OCI-LY3 (cell line): Measurements from ENCODE around the gene VPS13D.

Source experiments
- H2AFZ ChIP-seq: fragments of 200-600, 300-600 bp; shearing (Covaris generic); 2 replicates; pipeline ENCODE4 v1.6.0; 2014; ENCODE audit warnings: antibody characterized with exemption, low read depth, low read length
- H3K27ac ChIP-seq: fragments of 200-600, 300-600 bp; sonication (generic); 2 replicates; pipeline ENCODE4 v1.5.1; 2014; ENCODE audit warnings: mild to moderate bottlenecking, low read length, moderate library complexity, mixed read lengths
- H3K27me3 ChIP-seq: fragments of 200-600, 300-600 bp; sonication (generic); 2 replicates; pipeline ENCODE4 v1.6.1; 2014; ENCODE audit warnings: low read depth, low read length, mixed read lengths
- H3K36me3 ChIP-seq: fragments of 200-600, 300-600 bp; sonication (generic); replicated peaks from 2 replicates; pipeline ENCODE3; 2014; ENCODE audit warnings: low read depth, low read length, mixed read lengths
- H3K4me1 ChIP-seq: fragments of 300-600, 200-600 bp; sonication (generic); 2 replicates; pipeline ENCODE4 v1.6.1; 2014; ENCODE audit warnings: low read length, mixed read lengths
- H3K4me2 ChIP-seq: fragments of 200-600, 300-600 bp; sonication (generic); 2 replicates; pipeline ENCODE4 v1.6.1; 2014; ENCODE audit warnings: low read length, mixed read lengths
- H3K4me3 ChIP-seq: fragments of 300-600, 200-600 bp; sonication (generic); 2 replicates; pipeline ENCODE4 v1.5.1; 2014; ENCODE audit warnings: antibody characterized with exemption, mild to moderate bottlenecking, low read length, moderate library complexity
- H3K79me2 ChIP-seq: fragments of 300-600, 200-600 bp; shearing (Covaris generic); 2 replicates; pipeline ENCODE4 v1.6.1; 2014; ENCODE audit warnings: mild to moderate bottlenecking, low read length, mixed read lengths
- H3K9ac ChIP-seq: fragments of 300-600, 200-600 bp; shearing (Covaris generic); 2 replicates; pipeline ENCODE4 v1.6.0; 2014; ENCODE audit warnings: mild to moderate bottlenecking, low read length, moderate library complexity
- H3K9me3 ChIP-seq: fragments of 200-600, 300-600 bp; shearing (Covaris generic); 2 replicates; pipeline ENCODE4 v1.6.1; 2014; ENCODE audit warnings: low read length, mixed read lengths; ENCODE audit not compliant: insufficient read depth
- H4K20me1 ChIP-seq: fragments of 200-600, 300-600 bp; sonication (generic); 2 replicates; pipeline ENCODE4 v1.6.1; 2016; ENCODE audit warnings: low read length, mixed read lengths; ENCODE audit not compliant: insufficient read depth
- EZH2phosphoT487 ChIP-seq: fragments of 200-600 bp; shearing (Covaris generic); IDR thresholded peaks from 2 replicates; pipeline ENCODE4 v1.6.1; 2018; ENCODE audit warnings: antibody characterized with exemption, mixed run types, low read depth
- TF ChIP-seq, protein P1 (sequence below): fragments of 200-600, 300-600 bp; sonication (generic); IDR thresholded peaks from 2 replicates; pipeline ENCODE4 v1.5.1; 2014; ENCODE audit warnings: antibody characterized with exemption, low read length, low read depth

VPS13D gene

DNA sequence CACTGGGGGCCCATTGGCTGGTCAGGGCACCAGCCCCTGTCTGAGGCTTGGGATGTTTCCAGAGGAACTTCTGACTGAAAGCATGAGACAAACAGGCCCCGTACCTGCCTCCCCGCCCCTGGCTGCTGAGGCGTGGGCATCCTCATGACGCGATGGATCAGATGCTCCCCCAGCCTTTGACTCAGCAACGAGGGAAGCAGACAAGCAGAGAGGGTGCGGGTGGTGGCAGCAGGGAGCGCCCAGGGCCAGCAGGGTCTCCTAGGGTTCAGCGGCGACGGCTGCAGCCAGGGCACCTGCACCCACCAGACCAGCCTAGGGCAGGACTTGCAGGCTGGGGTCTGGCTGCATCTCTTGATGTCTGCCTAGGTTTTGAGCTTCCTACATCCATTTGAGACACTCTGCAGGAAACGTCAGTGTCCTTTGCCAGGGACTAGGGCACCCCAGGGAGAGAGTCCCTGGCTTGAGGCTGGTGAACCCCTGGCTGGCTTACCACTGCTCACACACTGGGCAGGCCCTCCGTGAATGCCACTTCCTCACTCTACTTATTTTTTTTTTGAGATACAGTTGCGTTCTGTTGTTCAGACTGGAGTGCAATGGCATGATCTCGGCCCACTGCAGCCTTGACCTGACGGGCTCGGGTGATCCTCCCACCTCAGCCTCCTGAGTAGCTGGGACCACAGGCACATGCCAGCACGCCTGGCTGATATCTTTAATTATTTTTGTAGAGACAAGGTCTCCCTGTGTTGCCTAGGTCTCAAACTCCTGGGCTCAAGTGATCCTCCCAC lies 324.9 kb downstream of the VPS13D start:
- H3K4me1 ChIP-seq: no peaks in the 10 kb centered on the region
- H3K79me2 ChIP-seq: no peaks in the 10 kb centered on the region
- no peaks in the 10 kb centered on the region for H3K36me3 ChIP-seq
- no peak for TF ChIP-seq EZH2phosphoT487
- TF ChIP-seq, protein P1, sequence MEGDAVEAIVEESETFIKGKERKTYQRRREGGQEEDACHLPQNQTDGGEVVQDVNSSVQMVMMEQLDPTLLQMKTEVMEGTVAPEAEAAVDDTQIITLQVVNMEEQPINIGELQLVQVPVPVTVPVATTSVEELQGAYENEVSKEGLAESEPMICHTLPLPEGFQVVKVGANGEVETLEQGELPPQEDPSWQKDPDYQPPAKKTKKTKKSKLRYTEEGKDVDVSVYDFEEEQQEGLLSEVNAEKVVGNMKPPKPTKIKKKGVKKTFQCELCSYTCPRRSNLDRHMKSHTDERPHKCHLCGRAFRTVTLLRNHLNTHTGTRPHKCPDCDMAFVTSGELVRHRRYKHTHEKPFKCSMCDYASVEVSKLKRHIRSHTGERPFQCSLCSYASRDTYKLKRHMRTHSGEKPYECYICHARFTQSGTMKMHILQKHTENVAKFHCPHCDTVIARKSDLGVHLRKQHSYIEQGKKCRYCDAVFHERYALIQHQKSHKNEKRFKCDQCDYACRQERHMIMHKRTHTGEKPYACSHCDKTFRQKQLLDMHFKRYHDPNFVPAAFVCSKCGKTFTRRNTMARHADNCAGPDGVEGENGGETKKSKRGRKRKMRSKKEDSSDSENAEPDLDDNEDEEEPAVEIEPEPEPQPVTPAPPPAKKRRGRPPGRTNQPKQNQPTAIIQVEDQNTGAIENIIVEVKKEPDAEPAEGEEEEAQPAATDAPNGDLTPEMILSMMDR: no peak
- no peaks in the 10 kb centered on the region for H3K27me3 ChIP-seq
- H3K9ac ChIP-seq: no peak overlapping the region
- H4K20me1 ChIP-seq: no peaks in the 10 kb centered on the region
- H3K9me3 ChIP-seq: no peaks in the 10 kb centered on the region
- no peak overlapping the region for H3K4me3 ChIP-seq
- no peak overlapping the region for H3K27ac ChIP-seq
- no peak overlapping the region for H3K4me2 ChIP-seq
- no peak overlapping the region for H2AFZ ChIP-seq

DNA sequence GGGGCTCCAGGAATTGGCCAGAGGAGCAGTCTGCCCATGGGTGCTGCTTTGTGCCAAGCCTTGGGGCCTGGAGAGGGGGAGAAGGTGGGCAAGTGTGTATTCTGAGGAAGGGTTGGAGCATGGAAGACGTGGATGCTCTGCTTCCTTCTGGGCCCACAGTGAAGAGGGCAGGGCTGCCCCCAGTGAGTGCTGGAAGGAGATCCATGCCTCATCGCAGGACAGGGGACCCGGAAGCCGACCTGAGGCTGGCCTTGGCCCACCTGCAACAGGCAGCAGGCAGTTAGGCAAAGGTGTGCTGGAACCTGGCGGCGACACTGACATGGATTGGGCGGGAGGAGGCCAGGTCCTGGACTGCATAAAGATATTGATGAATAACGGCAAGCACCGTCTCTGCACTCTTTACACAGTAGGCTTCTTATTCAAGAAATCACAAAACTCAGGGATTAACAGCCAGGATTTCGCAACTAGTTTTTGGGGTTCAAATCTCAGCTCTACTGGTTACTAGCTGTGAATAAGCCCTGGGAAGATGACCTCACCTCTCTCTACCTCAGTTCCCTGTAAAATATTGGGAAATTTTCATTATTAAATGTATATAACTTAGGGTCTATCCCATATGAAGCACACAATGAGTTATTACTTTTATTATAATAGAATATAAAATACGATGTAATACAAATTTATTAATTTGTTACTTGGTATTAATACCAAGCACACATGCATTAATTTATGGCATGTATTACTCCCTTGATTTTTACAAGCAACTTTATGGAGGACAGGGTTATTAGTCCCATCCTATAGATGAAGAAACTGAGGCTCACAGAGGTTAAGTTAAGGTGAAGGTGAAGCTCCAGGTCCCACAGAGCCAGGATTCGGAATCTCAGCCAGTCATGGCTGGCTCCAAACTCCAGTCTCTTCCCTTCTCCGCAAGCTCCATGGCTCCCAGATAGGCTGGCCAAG lies 325.9 kb downstream of the VPS13D start:
- Histone ChIP-seq H3K9me3 (no peaks in the 10 kb centered on the region), H4K20me1 (no peaks in the 10 kb centered on the region), H3K4me3 (no peak overlapping the region), H3K4me2 (no peak overlapping the region), H3K4me1 (no peaks in the 10 kb centered on the region), H3K27me3 (no peaks in the 10 kb centered on the region), H3K79me2 (no peaks in the 10 kb centered on the region), H2AFZ (no peak overlapping the region), H3K27ac (no peak overlapping the region), H3K36me3 (no peaks in the 10 kb centered on the region), H3K9ac (no peak overlapping the region)
- TF ChIP-seq, protein P1: no peak
- no peak for TF ChIP-seq EZH2phosphoT487

DNA sequence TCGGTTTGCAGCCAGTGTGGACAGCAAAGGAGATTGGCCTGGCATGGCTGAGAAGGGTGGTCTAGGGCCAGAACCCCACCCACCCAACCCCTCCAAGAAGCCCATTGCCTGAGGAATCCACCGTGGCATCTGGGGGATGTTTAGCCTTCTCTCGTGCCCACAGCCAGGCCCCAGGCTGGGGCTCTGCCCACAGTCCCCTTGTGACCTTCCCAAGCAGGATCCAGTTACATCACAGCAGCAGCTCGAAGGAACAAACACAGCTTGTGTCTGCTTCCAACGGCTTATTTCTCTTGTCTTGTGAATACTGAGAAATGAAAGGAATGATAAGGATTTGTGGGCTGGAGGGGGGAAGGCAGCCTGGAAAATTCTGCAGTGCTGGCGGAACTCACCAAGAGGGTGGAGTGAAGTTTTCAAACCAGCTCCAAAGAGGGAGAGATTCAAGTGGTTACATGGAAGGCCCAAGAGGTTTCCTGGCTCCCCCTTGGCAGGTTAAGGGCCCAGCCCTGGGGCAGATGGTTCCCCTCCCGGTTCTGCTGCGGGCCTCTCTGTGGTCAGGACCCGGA lies 326.6 kb downstream of the VPS13D start:
- Histone ChIP-seq H3K9me3 (no peaks in the 10 kb centered on the region), H3K4me2 (no peak overlapping the region), H3K4me1 (no peaks in the 10 kb centered on the region), H3K27me3 (no peaks in the 10 kb centered on the region), H3K27ac (no peak overlapping the region), H3K36me3 (no peaks in the 10 kb centered on the region), H2AFZ (no peak overlapping the region), H3K9ac (no peak overlapping the region), H4K20me1 (no peaks in the 10 kb centered on the region), H3K4me3 (no peak overlapping the region), H3K79me2 (no peaks in the 10 kb centered on the region)
- TF ChIP-seq, protein P1: no peak
- TF ChIP-seq EZH2phosphoT487: no peak
